HG03196 (cell line): ENCODE results near the gene ING5.
A peak's percentile ranks its signal among the peaks of the same experiment; 100 is the strongest.
"Not testable (repeated sequence)": the region's sequence is repeated elsewhere in the genome, so short reads cannot be mapped to it uniquely, and the experiment has no call there.

ENCODE experiments used
- ATAC-seq: cut with Tn5 transposase; IDR thresholded peaks from one replicate; pipeline ENCODE4 v1.9.1; 2021; ENCODE audit not compliant: unreplicated experiment

The ING5 gene

DNA sequence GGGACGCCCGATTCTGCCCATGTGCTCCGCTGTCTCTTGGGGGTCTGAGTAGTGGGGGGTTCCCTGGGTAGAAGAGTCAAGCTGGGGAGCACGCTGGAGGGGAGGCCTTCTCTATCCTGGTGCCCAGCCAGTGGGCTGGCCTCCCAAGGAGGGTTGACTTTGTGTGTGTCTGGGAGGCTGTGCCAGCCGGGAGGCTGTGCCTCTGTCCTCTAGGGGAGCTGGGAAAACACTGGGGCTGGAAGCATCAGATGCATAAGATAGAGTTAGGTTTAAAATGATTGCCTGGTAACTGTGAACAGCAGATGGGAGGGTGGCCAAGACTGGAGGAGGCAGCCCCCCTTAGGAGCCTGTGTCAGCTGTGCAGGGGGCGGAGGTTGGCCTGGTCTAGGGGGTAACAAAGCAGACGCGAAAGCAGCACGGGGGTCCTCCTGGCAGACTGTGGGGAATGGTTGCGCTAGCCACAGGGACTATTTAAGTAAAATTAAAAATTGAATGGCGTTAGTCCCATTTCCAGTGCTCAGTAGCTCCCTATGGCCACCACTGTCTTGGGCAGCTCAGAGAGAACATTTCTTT lies 1.3 kb downstream of the ING5 start:
- no peak for ATAC-seq

DNA sequence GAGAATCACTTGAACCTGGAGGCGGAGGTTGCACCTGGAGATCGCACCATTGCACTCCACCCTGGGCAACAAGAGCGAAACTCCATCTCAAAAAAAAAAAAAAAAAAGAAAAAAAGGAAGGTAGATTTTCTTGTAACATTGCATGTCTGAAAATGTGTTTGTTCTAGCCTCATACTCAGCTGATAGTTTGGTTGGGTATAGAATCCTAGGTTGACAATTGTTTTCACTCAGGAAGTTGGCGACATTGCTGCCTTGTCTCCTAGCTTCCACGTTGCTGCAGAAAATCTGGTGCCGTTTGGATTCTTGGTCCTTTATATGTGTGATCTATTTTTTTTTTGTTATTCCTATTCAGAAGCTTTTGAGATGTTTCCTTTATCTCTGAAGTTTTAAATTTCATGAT lies 4.7 kb downstream of the ING5 start:
- no peak for ATAC-seq

DNA sequence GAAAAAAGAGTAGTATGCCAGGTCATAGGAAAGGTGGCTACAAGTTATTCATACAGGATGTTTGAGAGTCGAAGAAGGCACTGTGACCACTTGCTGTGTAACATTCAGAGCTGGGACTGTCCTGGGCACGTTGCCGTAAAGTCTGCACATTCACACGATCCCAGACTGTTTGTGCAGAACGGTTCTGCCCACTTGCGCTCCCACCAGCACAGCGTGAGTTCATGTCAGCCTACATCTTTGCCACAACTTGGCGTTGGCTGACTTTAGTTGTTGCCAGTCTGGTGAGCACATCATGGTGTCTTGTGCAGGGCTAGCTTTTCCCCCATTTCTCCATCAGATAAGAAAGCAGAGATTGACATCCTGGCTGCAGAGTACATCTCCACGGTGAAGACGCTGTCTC lies 7.0 kb downstream of the ING5 start:
- ATAC-seq = no peak

DNA sequence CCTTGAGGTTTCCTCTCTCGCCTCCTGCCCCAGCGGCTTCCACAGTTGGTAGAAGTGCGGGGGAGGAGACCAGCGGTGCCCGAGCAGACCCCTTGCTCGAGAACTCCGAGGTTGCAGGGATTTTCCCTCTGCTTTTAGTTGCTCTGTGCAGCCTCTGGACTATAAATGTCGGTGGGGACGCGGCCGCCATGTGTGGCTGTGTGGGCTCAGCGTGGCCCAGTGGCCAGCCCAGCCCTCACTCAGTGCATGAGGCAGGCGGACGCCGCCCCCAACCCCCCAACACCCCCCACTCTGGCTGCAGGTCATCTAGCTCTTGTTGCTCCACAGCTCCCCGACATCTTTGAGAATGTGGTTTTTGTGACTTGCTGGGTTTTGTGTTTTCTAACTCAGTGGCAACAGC lies 17.3 kb downstream of the ING5 start:
- ATAC-seq = no peak

DNA sequence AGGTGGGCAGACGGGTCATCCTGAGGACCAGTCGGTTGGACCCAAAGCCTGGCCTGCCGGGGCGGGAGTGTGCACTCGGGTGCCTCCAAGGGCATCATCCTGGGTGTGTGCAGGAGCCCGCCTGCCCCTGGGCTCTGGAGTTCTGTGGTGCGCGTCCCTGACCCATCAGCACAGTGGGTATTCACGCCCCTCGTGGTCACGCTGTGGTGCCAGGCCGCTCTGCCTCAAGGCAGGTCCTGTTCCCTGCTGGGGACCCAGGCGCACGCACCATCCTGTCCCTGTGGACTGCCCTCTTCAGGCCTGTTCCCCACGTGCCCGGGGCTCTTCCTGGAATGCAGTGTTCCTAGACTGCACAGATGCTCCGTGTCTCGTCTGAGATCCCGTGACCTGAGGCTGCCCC lies 18.3 kb downstream of the ING5 start:
- no peak for ATAC-seq

DNA sequence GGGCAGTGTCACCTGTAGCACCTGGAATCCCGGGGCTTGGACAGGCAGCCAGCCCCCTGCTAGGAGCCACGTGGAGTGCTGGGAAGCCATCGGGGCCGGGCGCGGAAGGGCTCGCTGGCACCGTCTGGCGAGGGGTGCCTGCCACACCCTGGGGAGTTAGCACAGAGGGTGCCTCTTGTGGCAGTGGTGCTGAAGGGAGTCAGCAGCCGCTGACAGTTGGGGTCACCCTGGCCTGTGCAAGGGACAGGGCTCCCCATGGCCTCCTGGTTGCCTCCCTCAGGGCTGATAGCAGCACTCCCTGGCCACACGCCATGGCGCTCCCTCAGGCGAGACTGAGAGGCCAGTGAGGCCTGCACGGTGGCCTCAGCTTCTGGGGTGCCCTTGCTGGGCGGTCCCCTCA lies 18.7 kb downstream of the ING5 start:
- no peak for ATAC-seq

DNA sequence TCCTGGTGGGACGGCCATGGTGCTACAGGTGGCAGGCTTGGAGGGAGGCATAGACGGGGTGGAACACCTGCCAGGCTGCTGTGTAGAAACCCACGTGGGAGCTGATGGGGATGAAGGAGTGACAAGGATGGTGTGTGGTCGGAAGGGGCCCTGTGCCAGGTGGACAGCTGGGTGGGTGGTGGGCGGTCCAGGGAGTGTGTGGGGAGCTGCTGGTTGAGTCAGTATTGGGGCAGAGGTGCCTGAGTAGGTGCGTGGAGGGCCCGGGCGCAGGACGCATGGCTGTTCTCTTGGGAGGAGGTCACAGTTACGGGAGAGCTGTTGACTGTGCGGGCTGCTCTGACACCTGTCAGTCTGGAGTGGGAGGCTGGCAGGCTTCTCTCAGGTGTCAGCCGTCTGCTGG lies 20.0 kb downstream of the ING5 start:
- no peak for ATAC-seq

DNA sequence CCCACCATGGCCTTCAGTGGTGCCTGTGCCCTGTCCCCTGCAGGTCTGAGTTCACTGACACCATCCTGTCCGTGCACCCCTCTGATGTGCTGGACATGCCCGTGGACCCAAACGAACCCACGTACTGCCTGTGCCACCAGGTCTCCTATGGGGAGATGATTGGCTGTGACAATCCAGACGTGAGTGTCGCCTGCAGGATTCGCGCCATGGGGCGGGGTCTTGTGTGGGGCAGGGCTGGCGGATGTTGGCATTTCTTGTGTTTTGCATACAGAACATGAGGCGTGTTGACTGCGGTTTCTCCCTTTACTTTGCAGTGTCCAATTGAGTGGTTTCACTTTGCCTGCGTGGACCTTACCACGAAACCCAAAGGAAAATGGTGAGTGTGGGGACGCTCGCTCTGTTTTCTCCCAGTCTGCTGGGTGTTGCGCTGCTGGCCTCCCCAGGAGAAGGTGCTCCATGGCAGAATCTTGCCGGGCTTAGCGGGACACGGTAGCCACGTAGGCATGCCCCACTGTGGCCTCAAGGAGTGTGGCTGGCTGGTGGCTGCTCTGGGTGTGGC lies 21.1 kb downstream of the ING5 start:
- ATAC-seq = no peak

DNA sequence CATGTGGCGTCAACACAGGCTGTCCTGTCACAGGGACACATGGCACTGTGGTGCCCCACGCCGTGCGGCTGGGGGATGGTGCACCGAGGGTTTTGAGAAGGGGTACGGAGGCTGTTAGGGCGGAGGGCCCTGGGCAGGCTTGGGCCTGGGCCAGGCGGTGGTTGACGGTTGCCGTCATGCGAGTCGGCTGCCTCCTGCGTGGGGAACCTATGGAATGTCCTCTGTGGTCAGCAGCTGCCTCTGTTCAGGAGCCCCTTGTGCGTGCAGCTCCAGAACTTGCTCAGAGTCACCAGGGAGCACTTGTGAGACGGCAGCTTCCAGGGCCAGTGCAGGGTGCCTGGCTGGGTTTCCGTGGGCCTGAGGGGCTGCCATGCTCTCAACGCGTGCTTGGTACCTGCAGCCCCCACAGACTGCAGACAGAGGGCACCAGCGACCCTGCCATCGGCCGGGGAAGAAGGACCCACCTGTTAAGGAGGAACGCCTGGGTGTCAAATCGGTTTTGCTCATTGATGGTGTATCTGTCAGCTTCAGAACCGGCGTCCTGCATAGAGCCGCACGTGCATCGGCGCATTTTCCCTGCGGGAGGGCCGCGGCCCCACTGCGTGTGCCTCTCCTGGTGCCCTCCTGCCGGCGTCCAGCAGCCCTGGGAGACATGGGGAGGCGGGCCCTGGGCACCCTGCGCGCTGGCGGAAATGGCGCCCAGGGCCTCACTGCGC lies 22.6 kb downstream of the ING5 start:
- no peak for ATAC-seq

DNA sequence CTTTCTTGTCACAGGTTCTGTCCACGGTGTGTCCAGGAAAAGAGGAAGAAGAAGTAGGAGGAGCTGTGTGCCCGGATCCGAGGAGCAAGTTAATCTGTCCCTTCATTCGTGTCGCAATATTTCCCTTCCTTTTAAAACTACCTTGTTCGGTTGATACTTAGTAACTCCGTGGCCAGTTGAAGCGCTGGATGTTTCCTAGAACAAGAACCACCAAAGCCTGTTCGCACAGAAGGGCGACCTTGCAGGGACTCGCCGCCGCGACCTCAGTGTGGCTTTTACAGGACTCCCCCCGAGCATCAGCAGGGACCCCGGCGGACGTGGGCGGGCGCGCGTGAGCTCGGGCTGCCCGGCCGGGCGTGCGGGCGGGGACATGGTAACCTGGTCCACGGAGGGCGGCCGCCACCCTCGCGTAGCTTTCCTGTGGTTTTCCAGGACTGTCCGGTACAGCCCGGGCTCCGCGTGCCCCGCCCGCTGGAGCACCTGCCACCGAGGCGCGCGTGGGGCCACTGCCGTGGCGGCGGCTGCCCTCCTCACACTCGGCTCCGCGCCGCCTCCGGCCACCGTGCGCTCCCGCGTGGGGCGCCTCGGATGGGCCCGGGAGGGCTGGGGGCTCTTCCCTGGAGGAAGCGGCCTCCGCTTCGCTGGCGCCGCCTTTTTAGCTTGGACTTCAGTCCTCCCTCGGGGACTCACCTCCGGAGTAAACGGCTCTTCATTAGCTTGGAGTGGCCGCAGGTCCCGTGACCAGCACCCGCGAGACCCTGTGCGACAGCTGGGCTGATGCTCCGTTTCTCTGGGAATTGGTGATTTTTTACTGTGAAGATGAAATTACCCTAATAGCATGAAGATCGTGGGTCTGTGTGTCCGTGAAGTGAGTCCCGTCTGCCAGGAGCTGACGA lies 23.4 kb downstream of the ING5 start:
- ATAC-seq = no peak

DNA sequence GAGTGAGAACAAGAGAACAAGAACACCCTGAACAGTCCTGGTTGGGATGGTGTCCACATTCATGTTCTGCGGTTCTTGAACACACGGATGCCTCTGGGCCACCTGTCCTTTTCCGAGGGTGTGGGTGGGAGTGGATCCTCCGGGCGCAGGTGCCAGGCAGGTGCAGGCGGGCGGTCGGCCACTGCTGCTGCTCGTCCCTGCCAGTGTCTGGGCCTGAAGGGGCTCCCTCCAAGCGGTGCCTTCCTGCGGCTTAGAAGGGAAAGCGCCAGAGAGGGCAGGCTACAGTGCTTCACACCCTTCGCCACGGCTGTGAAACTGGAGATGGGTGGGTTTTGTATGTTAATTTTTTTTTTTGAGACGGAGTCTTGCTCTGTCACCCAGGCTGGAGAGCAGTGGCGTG lies 24.6 kb downstream of the ING5 start:
- ATAC-seq = no peak

DNA sequence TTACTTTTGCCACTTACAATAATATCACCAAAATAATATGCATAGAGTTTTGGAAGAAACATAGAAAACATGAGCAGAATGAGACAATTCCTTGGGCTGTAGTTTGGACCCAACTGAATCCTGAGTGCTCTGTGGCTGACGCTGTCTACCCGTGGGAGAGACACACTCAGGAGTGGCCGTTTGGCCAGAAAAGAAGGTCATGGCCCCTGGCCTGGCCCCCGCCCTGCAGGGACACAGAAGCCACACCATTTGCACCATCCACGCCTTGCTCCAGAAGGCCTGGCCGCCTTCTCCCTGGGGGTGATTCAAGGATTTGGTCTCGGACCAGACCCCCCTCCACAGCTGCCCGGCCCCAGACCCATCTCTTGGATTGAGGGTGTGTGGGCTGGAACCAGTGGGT lies 26.2 kb downstream of the ING5 start:
- ATAC-seq = no peak

DNA sequence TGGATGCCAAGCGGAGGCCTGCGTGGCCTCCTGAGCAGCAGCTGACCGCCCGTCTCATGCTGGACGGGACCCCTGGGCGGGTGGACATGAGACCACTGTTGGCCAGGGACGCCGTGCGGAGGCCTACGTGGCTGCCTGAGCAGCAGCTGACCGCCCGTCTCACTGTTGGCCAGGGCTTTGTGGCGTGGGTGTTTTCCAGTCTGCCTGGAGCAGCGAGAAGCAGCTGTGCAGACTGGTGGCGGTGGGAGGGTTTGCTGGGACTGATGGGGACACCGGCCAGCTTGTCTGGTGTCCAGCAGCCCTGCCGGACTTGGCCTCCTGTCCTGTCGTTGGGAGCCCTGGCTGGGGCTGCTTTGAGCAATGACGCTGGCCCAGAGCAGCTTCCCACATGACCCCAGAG lies 26.8 kb downstream of the ING5 start:
- ATAC-seq = no peak

DNA sequence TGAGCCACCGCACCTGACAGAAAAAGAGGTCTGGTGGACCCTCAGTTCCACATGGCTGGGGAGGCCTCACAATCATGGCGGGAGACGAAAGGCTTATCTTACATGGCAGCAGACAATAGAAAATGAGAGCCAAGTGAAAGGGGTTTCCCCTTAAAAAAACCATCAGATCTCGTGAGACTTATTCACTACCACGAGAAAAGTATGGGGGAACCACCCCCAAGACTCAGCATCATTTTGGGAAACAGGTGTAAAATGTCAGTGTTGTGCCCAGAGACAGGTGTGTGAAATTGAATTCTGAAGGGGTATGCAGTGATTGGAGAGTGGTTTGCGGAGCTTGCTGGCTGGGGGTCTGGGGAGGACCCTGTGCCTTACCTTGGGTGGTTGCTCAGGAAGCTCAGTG lies 28.0 kb downstream of the ING5 start:
- ATAC-seq = no peak

DNA sequence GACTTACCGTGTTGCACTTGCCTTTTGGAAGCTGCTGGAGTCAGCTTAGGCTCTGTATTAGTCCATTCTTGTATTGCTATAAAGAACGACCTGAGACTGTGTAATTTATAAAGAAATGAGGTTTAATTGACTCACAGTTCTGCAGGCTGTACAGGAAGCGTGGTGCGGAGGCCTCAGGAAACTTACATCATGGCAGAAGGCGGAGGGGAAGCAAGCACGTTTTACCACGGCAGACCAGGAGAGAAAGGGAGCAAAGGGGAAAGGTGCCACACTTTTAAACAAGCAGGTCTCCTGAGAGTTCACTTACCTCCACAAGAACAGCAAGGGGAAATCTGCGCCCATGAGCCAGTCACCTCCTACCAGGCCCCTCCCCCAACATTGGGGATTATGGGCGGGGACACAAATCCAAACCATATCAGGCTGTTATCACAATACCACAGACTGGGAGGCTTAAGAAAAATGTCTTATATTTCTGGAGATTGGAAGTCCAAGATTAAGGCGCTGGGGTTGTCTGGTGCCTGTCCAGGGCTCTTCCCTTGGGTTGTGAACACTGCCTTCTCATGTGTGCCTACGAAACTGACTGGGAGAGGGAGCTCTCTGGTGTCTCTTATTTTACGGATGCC lies 28.9 kb downstream of the ING5 start:
- no peak for ATAC-seq

DNA sequence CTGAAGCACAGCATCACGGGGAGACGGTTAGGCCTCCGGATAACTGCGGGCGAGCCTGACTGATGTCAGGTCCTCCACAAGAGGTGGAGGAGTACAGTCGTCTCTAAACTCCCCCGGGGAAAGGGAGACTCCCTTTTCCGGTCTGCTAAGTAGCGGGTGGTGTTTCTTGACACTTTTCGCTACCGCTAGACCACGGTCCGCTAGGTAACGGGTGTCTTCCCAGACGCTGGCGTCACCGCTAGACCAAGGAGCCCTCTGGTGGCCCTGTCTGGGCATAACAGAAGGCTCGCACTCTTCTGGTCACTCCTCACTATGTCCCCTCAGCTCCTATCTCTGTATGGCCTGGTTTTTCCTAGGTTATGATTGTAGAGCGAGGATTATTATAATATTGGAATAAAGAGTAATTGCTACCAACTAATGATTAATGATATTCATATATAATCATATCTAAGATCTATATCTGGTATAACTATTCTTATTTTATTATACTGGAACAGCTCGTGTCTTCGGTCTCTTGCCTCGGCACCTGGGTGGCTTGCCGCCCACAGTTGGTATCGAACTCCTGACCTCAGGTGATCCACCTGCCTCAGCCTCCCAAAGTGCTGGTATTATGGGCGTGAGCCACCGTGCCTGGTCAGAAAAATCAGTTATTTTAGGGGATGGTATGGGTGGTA lies 30.8 kb downstream of the ING5 start:
- not testable (repeated sequence) for ATAC-seq

DNA sequence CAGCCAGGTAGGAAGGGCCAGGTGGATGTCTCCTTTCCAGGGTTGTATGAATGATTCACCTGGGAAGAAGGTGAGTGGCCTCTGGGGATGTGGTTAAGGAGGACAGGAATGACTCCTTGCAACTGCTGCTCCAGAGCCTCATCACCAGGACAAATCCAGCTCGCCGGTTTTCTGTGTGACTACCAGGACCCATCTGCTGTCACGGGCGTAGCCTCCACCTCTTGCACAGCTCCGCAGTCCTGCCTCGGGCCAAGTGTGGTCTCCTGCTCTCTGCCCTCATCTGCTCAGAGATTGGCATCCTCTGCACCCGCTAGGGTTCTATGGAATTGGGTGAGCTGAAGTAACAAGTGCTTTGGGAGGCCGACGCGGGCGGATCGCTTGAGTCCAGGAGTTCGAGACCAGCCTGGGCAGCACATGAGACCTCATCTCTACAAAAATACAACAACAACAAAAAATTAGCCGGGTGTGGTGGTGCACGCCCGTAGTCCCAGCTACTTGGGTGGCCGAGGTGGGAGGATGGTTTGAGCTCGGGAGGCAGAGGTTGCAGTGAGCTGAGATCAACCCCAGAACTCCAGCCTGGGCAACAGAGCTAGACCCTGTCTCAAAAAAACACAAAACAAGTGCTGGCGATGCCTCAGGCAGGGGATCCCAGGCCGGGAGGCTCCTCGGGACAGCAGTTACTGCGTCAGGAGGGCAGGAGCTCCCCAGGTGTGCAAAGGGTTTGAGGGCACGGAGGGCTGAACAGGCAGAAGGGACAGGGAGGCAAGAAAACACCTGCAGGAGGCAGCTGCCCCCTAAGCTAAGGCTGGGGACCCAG lies 31.8 kb downstream of the ING5 start:
- ATAC-seq = no peak

DNA sequence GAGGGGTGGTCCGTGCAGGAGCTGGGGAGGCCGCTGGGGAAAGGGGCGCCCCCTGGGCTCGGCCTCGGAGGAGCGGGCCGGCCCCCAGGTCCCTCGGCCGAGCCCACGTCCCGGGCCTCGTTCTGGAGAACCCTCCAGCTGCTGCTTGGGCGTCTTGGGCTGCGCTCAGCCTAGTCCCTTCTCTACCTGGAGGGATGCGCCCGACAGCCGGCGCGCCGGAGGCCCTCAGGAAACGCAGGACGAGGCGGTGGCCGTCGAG lies 32.3 kb downstream of the ING5 start:
- peak; percentile 24 for ATAC-seq

DNA sequence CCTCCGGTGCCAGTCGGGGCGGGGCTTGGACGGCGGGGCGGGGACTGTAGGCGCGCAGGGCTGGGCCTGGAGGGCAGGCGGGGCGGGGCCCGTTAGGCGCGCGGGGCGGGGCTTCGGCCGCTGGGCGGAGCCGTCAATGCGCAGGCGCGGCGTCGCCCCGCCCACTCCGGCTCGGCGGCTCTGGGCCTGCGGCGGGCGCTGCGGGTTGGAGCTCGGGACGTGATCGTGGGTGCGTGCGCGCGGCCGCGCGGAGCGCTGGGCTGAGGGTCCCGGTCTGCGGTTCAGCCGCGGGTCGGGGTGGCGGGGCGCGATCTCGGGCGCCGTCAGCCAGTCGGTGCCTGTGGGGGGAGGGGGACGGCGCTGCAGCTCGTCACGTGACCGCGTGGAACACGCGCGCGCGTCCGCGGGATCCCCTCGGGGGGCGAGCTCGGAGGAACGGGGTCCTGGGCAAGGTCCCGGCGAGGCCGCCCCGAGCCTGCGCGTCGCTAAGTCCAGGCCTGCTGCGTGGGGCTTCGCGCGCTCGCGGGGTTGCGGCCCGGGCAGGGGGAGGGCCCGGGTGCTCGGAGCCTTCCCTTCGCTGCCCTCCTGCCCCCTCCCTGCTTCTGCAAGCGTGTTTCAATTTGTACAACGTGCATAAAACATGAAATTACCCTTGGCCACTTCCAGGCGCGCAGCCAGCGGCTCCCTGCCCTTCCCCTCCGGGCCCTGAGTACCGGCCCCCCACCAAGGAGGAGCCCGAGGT lies 32.8 kb downstream of the ING5 start, which contains the start of gene D2HGDH:
Gene D2HGDH (plus strand): TSS at position 164 of the 742 bp plus-strand sequence. CDS start 595 bp downstream, outside the sequence.
- peak; percentile 76 for ATAC-seq
